HG02970 (cell line): ENCODE results near the gene MRFAP1.
A peak's percentile ranks its signal among the peaks of the same experiment; 100 is the strongest.
"Not testable (repeated sequence)": the region's sequence is repeated elsewhere in the genome, so short reads cannot be mapped to it uniquely, and the experiment has no call there.

Experiments
- ATAC-seq: cut with Tn5 transposase; IDR thresholded peaks from one replicate; pipeline ENCODE4 v1.9.1; 2021; ENCODE audit warnings: mild to moderate bottlenecking, moderate library complexity, moderate number of reproducible peaks; ENCODE audit not compliant: unreplicated experiment, low FRiP score

Gene MRFAP1

GRCh38 chr4:6662591-6662990 is 22.1 kb downstream of the MRFAP1 start:
- ATAC-seq, result no peak

GRCh38 chr4:6663596-6664393 is 23.3 kb downstream of the MRFAP1 start:
- ATAC-seq, result no peak

- ATAC-seq, result no peak
Observed at GRCh38 chr4:6665320-6665654, 24.8 kb downstream of the MRFAP1 start.

GRCh38 chr4:6668391-6668790 is 27.9 kb downstream of the MRFAP1 start:
- ATAC-seq, result no peak

GRCh38 chr4:6671648-6672047 is 31.2 kb downstream of the MRFAP1 start:
- ATAC-seq, result no peak

GRCh38 chr4:6672131-6672530 is 31.6 kb downstream of the MRFAP1 start:
- ATAC-seq, result no peak

- not testable (repeated sequence) for ATAC-seq
Observed at GRCh38 chr4:6672541-6673190, 32.2 kb downstream of the MRFAP1 start.

GRCh38 chr4:6673191-6673659 is 32.7 kb downstream of the MRFAP1 start:
- ATAC-seq, result not testable (repeated sequence)

- peak; percentile 85 for ATAC-seq
Observed at GRCh38 chr4:6673660-6674499, 33.4 kb downstream of the MRFAP1 start.

- peak; percentile 21 for ATAC-seq
Observed at GRCh38 chr4:6674500-6675149, 34.1 kb downstream of the MRFAP1 start.

- ATAC-seq, result no peak
Observed at GRCh38 chr4:6676722-6677558, 36.5 kb downstream of the MRFAP1 start.

- ATAC-seq, result no peak
Observed at GRCh38 chr4:6680372-6681034, 40.0 kb downstream of the MRFAP1 start.

- no peak for ATAC-seq
Observed at GRCh38 chr4:6681191-6681590, 40.7 kb downstream of the MRFAP1 start.

- no peak for ATAC-seq
Observed at GRCh38 chr4:6682862-6683590, 42.5 kb downstream of the MRFAP1 start.

- no peak for ATAC-seq
Observed at GRCh38 chr4:6684656-6685055, 44.2 kb downstream of the MRFAP1 start.

GRCh38 chr4:6686104-6686787 is 45.8 kb downstream of the MRFAP1 start:
- ATAC-seq, result no peak

GRCh38 chr4:6687947-6688878 is 47.7 kb downstream of the MRFAP1 start:
- no peak for ATAC-seq
